UCSD-AML1 (cell line): ENCODE results near the gene RPS6KB2.
"Not testable (repeated sequence)": the region's sequence is repeated elsewhere in the genome, so short reads cannot be mapped to it uniquely, and the experiment has no call there.

ENCODE experiments used
- DNase-seq: peaks from one replicate; lab custom pipeline; 2025; ENCODE audit not compliant: unreplicated experiment; lab: John Stamatoyannopoulos, UW

RPS6KB2 gene

DNA sequence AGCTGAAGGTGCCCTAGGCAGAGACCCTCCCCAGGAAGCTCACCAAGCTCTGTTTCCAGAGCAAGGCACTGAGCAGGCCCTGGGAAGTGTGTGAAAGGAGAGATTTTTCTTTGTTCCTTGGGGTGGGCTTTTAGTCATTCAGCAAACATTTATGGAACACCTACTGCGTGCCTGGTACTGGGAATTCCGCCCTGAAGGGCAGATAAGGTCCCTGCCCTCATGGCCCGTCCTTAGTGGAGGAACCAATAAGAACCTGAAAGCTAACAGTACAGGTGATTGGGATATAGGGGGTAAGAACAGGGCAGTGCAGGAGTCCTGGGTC is 36.9 kb downstream of the RPS6KB2 start:
- no peak for DNase-seq

DNA sequence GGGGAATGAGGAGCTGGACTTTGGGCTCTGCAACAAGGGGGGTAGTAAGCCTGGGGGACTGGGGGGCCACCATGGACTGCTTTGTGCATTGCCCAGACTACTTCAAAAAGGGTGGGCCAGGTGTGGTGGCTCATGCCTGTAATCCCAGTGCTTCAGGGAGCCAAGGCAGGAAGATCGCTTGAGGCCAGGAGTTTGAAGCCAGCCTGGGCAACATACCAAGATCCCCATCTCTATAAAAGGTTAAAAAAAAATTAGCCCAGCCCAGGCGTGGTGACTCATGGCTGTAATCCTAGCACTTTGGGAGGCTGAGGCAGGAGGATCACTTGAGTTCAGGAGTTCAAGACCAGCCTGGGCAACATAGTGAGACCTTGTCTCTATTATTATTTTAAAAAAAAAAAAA is 37.2 kb downstream of the RPS6KB2 start:
- DNase-seq, result not testable (repeated sequence)

DNA sequence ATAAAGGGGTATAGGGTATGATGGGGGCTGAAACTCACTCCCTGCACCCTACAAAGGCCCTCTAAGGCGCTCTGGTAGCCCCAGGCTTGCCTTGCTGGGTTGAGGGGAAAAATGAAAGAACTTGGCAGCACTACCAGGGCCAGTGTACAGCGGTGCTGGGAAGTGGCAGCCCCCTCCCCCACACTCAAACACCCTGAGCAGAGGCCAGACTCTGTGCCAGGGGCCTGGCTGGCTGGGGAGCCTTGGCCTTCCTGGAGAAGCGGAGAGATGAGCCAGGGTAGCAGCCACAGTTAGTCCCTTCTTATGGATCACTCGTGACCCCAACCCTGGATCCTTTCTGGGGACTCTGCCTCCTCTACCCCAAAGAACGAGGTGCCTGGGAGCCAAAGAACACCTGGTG is 38.1 kb downstream of the RPS6KB2 start:
- DNase-seq, result no peak

- DNase-seq, result no peak
Measured at GRCh38 chr11:67466962-67467771, 38.9 kb downstream of the RPS6KB2 start.

DNA sequence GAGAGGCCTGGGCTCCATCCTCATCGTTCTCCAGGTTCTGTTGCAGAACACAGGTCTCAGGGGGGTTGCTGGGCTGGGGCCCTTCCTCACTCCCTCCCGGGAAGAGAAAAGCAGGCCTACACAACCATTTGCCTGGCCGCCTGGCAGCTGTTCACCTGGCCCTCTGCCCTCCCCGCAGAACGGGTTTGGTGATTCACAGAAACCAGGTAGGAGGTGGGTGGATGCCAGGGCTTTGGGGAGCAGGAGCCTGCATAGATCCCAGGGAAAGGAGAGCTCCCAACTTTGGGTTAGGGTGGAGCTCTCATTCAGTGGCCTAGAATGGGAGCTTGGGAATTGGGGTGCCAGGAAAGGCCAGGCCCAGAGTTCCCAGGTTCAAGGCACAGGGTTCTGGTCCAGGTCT is 39.8 kb downstream of the RPS6KB2 start:
- no peak for DNase-seq

DNA sequence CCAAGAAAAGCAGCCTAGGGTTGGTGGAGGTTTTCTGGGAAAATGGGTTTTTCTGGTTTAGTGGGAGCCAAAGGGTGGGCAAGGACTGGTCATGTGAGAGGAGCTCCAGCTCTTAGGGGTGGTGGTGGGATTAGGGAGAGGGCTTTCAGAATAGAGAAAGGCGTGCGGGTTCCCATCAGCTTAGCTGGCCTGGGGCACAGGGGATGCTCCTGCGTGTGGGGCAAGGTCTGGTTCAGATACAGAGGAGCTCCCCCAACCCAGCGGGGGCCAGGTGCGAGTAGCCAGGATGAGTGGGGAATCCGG is 40.1 kb downstream of the RPS6KB2 start:
- no peak for DNase-seq

- peak; percentile 92 for DNase-seq
Measured at GRCh38 chr11:67468759-67469507, 40.6 kb downstream of the RPS6KB2 start, which contains the start of gene TMEM134. Gene TMEM134, minus strand, starts transcription at chr11:67469251. Its CDS starts 59 bp downstream, at chr11:67469192.

GRCh38 chr11:67469508-67469811 is 41.2 kb downstream of the RPS6KB2 start:
- no peak for DNase-seq

DNA sequence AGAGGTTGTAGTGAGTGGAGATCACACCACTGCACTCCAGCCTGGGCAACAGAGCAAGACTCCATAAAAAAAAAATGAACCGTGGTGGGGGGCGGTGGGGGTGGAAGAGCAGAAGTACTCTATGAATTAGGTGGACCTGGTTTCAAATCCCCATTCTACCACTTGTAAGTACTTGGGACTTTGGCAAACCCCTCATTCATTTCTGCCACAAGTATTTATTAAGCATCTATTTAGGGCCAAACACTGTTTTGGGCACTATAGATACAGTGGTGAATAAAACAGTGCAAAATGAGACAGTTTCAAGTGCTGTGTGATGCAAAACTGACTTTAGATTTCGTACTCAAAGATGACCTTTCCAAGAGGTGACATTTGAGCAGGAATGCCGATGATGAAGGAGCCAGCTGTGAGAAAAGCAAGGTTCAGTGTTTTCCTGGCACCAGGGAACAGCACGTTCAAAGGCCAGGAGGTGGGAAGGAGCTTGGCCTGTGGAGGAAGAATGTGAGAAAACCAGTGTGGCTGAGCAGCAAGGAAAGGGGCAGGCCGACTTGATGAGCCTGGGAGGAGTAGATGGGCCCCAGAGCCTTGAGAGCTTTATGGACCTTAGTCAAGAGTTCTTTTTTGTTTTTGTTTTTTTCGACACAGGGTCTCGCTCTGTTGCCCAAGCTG is 42.2 kb downstream of the RPS6KB2 start:
- DNase-seq, result no peak

- DNase-seq, result no peak
Measured at GRCh38 chr11:67472882-67473281, 44.6 kb downstream of the RPS6KB2 start.

- DNase-seq, result not testable (repeated sequence)
Measured at GRCh38 chr11:67476692-67477091, 48.4 kb downstream of the RPS6KB2 start.

DNA sequence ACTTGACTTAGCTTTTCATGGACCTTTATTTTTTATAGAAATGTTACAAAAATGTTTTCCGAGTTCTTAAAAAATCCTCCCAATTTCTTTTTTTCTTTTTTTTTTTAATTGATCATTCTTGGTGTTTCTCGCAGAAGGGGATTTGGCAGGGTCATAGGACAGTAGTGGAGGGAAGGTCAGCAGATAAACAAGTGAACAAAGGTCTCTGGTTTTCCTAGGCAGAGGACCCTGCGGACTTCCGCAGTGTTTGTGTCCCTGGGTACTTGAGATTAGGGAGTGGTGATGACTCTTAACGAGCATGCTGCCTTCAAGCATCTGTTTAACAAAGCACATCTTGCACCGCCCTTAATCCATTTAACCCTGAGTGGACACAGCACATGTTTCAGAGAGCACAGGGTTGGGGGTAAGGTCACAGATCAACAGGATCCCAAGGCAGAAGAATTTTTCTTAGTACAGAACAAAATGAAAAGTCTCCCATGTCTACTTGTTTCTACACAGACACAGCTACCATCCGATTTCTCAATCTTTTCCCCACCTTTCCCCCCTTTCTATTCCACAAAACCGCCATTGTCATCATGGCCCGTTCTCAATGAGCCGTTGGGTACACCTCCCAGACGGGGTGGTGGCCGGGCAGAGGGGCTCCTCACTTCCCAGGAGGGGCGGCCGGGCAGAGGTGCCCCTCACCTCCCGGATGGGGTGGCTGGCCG is 49.2 kb downstream of the RPS6KB2 start:
- not testable (repeated sequence) for DNase-seq

- DNase-seq, result no peak
Measured at GRCh38 chr11:67482275-67482826, 54.1 kb downstream of the RPS6KB2 start.

DNA sequence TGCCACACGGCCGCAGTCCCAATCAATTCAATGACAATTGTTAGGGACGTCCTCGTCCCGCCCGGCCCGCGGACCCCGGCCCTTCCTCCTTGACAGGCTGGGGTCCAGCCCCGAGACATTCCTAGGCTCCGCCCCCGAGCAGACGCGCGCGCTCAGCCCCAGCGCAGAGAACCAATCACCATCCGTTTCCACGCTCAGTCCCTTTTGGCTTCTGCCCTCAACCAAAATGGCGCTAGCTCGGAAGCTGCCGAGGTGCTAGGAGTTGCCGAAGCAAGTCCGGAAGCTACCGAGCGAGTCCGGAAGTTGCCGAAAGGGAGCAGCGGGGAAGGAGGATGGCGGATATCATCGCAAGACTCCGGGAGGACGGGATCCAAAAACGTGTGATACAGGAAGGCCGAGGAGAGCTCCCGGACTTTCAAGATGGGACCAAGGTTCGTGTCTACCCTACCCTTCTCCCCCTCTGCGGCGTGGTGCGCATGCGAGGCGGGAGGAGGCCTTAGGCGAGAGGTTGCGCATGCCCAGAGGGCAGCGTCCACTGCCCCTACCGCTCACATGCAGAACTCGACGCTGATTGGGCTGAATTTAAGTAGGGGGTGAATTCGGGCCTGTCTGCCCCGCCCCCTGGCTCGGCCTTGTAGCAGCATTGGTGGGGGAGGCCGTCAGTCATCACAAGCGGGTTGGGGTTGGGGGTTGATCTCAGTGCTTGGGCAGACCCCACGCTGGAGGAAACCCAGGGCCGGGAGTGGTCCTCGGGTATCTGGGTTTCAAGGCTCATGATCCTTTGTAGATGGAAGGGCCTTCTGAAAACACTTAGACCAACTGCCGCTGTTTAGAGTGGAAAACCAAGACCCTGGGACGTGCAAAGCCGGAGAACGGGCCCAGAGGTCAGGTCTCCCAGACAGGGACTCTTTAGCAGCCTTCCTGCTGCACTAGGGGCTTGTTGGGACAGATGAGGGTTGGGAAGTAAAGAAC is 54.8 kb downstream of the RPS6KB2 start, which contains the start of gene AIP:
Gene AIP (plus strand): TSS at position 200 of the 972 bp plus-strand sequence. CDS start 133 bp downstream, at position 333.
- DNase-seq, result peak; percentile 97

GRCh38 chr11:67483831-67484665 is 55.8 kb downstream of the RPS6KB2 start:
- DNase-seq, result no peak

GRCh38 chr11:67484847-67485311 is 56.6 kb downstream of the RPS6KB2 start:
- peak; percentile 45 for DNase-seq
